Calu3 (cell line): Measurements from ENCODE around the gene USP30. TPM values are rescaled to one million over a fixed set of nuclear protein-coding genes. Genes with fewer than 3 reads are reported as not detected.
"Not testable (repeated sequence)": the region's sequence is repeated elsewhere in the genome, so short reads cannot be mapped to it uniquely, and the experiment has no call there.

Source experiments
- BruUV-seq: library from RNA; stranded (reverse); fragments of 400-500 nt; replicated peaks from 2 replicates; lab custom pipeline; 2021; lab: Mats Ljungman, UMichigan
- CTCF ChIA-PET: fragments of 300-600 bp; sonication (Branson Sonifier 250); formaldehyde crosslinking; loops from one replicate; lab custom pipeline; 2022; ENCODE audit warnings: antibody characterized with exemption; lab: Charles Lee
- DNase-seq: peaks from one replicate; pipeline ENCODE4 v3.0.0; 2022
- H3K27ac Mint-ChIP-seq: one replicate; pipeline ENCODE4 v1.8.0; 2022; ENCODE audit warnings: mixed read lengths; ENCODE audit not compliant: unreplicated experiment
- H3K27me3 Mint-ChIP-seq: one replicate; pipeline ENCODE4 v1.8.0; 2022; ENCODE audit warnings: mixed read lengths; ENCODE audit not compliant: unreplicated experiment
- H3K36me3 Mint-ChIP-seq: one replicate; pipeline ENCODE4 v1.8.0; 2022; ENCODE audit warnings: mild to moderate bottlenecking, moderate library complexity, mixed read lengths; ENCODE audit not compliant: insufficient read depth, unreplicated experiment
- H3K4me1 Mint-ChIP-seq: one replicate; pipeline ENCODE4 v1.8.0; 2022; ENCODE audit warnings: mild to moderate bottlenecking, low read depth, mixed read lengths; ENCODE audit not compliant: unreplicated experiment
- H3K4me3 Mint-ChIP-seq: one replicate; pipeline ENCODE4 v1.8.0; 2022; ENCODE audit warnings: mild to moderate bottlenecking, low read depth, moderate library complexity, mixed read lengths; ENCODE audit not compliant: unreplicated experiment
- H3K9me3 Mint-ChIP-seq: one replicate; pipeline ENCODE4 v1.8.0; 2022; ENCODE audit warnings: low read depth, mixed read lengths; ENCODE audit not compliant: unreplicated experiment
- CTCF ChIP-seq: fragments of 200-600 bp; IDR thresholded peaks from one replicate; pipeline ENCODE4 v1.8.0; 2022; ENCODE audit warnings: antibody characterized with exemption; ENCODE audit not compliant: unreplicated experiment
- intact Hi-C: fragments of 100-400 bp; cut with micrococcal nuclease; formaldehyde crosslinking; loops from one replicate; pipeline ENCODE4 v1.10.0; 2022; ENCODE audit not compliant: unreplicated experiment
- total RNA-seq: library from RNA; stranded (reverse); gene quantifications from 2 replicates; pipeline ENCODE4 v1.2.3, GENCODE V29; 2022

Gene USP30
- total RNA-seq, 1 experiment from 2014 or later = 13.0 TPM

- H3K9me3 Mint-ChIP-seq = no peaks in the 10 kb centered on the region
- DNase-seq = no peak
- H3K36me3 Mint-ChIP-seq = no peaks in the 10 kb centered on the region
- H3K27ac Mint-ChIP-seq = no peak overlapping the region
- no peak overlapping the region for H3K4me3 Mint-ChIP-seq
- TF ChIP-seq CTCF = no peak
- CTCF ChIA-PET = interaction anchor here (0.6 to 0.8 kb wide), 3 partner anchors 12 to 55 kb away, joined by 3 to 9 read pairs (median 3); no protein-coding TSS in a partner anchor
- H3K4me1 Mint-ChIP-seq = no peaks in the 10 kb centered on the region
- intact Hi-C loops = loop anchor here (1.0 kb wide), 1 partner anchor 32 kb away; the partner anchor contains the start of gene USP30
- no TSS peak for BruUV-seq
- peaks cover 45% of the 10 kb centered on the region for H3K27me3 Mint-ChIP-seq
These were observed 32.1 kb upstream of the USP30 start for GRCh38 chr12:109020146-109020795.

DNA sequence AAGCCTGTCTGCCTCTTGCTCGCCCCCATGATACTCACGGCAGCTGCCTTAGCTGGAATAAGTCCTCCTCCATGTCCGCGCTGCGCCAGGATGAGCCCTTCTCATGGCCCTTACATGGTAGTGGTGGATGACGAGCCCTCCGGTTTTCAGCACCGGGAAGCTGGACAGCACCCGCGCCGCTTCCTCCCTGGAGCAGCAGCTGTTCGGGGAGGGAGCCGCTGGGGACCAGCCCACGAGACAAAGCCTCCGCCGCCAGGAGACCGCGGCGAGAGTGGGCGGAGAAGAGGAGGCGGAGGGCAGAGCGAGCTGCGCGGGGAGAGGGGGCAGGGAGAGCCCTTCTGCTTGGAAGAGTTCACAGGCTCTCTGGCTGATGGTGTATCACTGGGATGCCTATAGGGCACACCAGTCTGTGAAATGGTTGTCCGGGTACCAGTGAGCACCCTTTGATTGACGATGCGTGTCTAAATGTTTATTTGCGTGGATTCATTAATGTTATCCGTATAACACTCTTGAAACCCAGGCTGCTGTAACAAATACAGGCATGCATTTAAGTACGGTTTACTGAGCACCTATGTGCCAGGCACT is 31.5 kb upstream of the USP30 start, which contains the start of gene SVOP:
TSS of gene SVOP (minus strand) at position 273 of the 585 bp plus-strand sequence. CDS start at position 73, 200 bp downstream.
- BruUV-seq = no TSS peak
- Mint-ChIP-seq H3K27me3 (peaks cover 39% of the 10 kb centered on the region), H3K9me3 (no peaks in the 10 kb centered on the region), H3K27ac (no peak within 1 kb of the TSS), H3K4me3 (no peak within 1 kb of the TSS), H3K4me1 (no peaks in the 10 kb centered on the region), H3K36me3 (no peaks in the 10 kb centered on the region)
- peak; percentile 81 for DNase-seq
- CTCF ChIA-PET = interaction anchor here (0.6 to 0.8 kb wide), 3 partner anchors 13 to 55 kb away, joined by 3 to 9 read pairs (median 3); no protein-coding TSS in a partner anchor
- no peak for TF ChIP-seq CTCF
- intact Hi-C loops = loop anchor here (1.0 kb wide), 1 partner anchor 31 kb away; the partner anchor contains the start of gene USP30

- intact Hi-C loops = no loop called here
- Mint-ChIP-seq H3K36me3 (no peaks in the 10 kb centered on the region), H3K27ac (no peak overlapping the region), H3K27me3 (peaks cover 52% of the 10 kb centered on the region), H3K4me3 (no peak overlapping the region), H3K9me3 (no peaks in the 10 kb centered on the region), H3K4me1 (no peaks in the 10 kb centered on the region)
- no peak for DNase-seq
- no TSS peak for BruUV-seq
- CTCF ChIA-PET = no interaction called here
- no peak for TF ChIP-seq CTCF
These were observed 24.6 kb upstream of the USP30 start for GRCh38 chr12:109027767-109028166.

GRCh38 chr12:109028624-109029023 is 23.8 kb upstream of the USP30 start:
- H3K36me3 Mint-ChIP-seq, DNase-seq, BruUV-seq, H3K9me3 Mint-ChIP-seq, H3K4me1 Mint-ChIP-seq, H3K27ac Mint-ChIP-seq, H3K4me3 Mint-ChIP-seq, intact Hi-C loops, CTCF ChIA-PET: not testable (repeated sequence)
- H3K27me3 Mint-ChIP-seq = peaks cover 57% of the 10 kb centered on the region
